ENCODE measurements around the gene PHF23.

Gene PHF23

GRCh38 chr17:7204828-7205461 lies 34.3 kb downstream of the PHF23 start:
- peaks cover 13% of the 10 kb centered on the region; the same call in 1 of the 2 replicates for H3K4me1 ChIP-seq (ENCODE audit: insufficient read depth, low read length)
- no peaks in the 10 kb centered on the region for H3K27me3 ChIP-seq (ENCODE audit: insufficient read depth, low read length)
- H3K9me3 ChIP-seq (ENCODE audit: insufficient read depth, low read depth, low read length) = no peaks in the 10 kb centered on the region
- H3K4me3 ChIP-seq (ENCODE audit: low read length) = peak overlapping the region; percentile 66
- peaks cover 35% of the 10 kb centered on the region for H3K36me3 ChIP-seq (ENCODE audit: insufficient read depth, low read depth, low read length)
- H3K9ac ChIP-seq (ENCODE audit: low read depth, low read length) = peak overlapping the region; percentile 32; the same call in 1 of the 2 replicates
- peak overlapping the region; percentile 66 for H3K27ac ChIP-seq (ENCODE audit: low read length)

- H3K4me1 ChIP-seq (ENCODE audit: insufficient read depth, low read length) = peaks cover 13% of the 10 kb centered on the region; the same call in 1 of the 2 replicates
- peak overlapping the region; percentile 66; the same call in 1 of the 2 replicates for H3K4me3 ChIP-seq (ENCODE audit: low read length)
- no peaks in the 10 kb centered on the region for H3K27me3 ChIP-seq (ENCODE audit: insufficient read depth, low read length)
- H3K9me3 ChIP-seq (ENCODE audit: insufficient read depth, low read depth, low read length) = no peaks in the 10 kb centered on the region
- peaks cover 38% of the 10 kb centered on the region for H3K36me3 ChIP-seq (ENCODE audit: insufficient read depth, low read depth, low read length)
- H3K9ac ChIP-seq (ENCODE audit: low read depth, low read length) = peak overlapping the region; percentile 32; the same call in 1 of the 2 replicates
- peak overlapping the region; percentile 66 for H3K27ac ChIP-seq (ENCODE audit: low read length)
These were observed 34.9 kb downstream of the PHF23 start for GRCh38 chr17:7204336-7204735.

- Histone ChIP-seq H3K36me3 (ENCODE audit: insufficient read depth, low read depth, low read length) (peaks cover 38% of the 10 kb centered on the region), H3K4me3 (ENCODE audit: low read length) (no peak overlapping the region), H3K9ac (ENCODE audit: low read depth, low read length) (no peak overlapping the region), H3K27ac (ENCODE audit: low read length) (no peak overlapping the region), H3K27me3 (ENCODE audit: insufficient read depth, low read length) (no peaks in the 10 kb centered on the region), H3K4me1 (ENCODE audit: insufficient read depth, low read length) (peaks cover 10% of the 10 kb centered on the region; the same call in 1 of the 2 replicates), H3K9me3 (ENCODE audit: insufficient read depth, low read depth, low read length) (no peaks in the 10 kb centered on the region)
These were observed 35.9 kb downstream of the PHF23 start for GRCh38 chr17:7203391-7203790.

DNA sequence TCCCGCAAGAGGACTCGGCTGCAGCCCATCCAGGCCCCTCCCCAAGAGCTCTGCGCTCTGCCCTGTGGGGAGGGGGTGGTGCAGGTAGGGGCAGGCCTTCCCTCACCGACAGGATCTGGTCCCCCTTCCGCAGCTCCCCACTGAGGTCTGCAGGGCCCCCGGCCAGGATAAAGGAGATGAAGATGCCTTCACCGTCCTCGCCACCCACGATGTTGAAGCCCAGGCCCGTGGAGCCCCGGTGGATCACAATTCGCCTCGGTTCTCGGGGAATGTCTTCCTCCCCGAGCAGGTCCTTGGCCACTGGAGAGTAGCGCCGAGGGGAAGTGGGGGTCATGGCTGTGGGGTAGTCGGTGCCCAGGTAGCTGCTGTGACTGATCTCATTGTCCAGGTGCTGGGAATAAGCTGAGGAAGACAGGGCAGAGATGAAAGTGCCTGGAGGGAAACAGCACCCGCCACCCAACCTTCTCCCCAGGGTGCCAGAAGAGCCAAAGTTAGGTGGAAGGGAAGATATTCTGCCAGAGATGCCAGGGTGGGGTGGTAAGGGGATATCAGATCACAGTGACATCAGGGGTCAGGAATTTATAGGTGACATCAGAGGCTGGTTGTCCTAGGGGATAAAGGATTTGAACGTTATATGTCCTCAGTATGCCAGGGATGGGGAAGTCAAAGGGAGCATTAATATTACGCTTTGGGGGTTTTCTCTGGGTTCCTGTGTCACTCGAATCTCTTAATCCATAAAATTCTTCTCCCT lies 42.4 kb downstream of the PHF23 start:
- Histone ChIP-seq H3K27ac (ENCODE audit: low read length) (no peak overlapping the region), H3K9ac (ENCODE audit: low read depth, low read length) (no peak overlapping the region), H3K4me1 (ENCODE audit: insufficient read depth, low read length) (no peaks in the 10 kb centered on the region), H3K4me3 (ENCODE audit: low read length) (no peak overlapping the region), H3K9me3 (ENCODE audit: insufficient read depth, low read depth, low read length) (no peaks in the 10 kb centered on the region), H3K27me3 (ENCODE audit: insufficient read depth, low read length) (no peaks in the 10 kb centered on the region), H3K36me3 (ENCODE audit: insufficient read depth, low read depth, low read length) (peaks cover 69% of the 10 kb centered on the region)

DNA sequence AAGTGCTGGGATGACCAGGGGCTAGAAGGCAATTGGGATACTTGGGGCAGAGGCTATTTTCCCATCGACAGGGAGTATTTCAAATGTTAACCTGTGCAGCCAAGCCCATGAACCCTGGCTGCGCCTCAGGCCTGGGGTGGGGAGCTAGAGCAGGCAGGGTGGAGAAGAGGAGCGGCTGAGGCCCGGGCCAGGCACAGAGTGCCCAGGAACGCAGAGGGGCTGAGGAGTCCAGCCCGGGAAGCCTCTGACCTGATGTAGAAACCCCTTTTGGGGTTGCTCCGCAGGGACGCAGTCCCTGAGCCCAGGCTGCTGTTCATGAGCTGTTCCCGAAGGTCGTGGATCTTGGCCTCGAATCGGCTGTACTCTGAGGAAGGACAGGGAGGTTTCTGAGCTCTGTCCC lies 43.3 kb downstream of the PHF23 start:
- no peaks in the 10 kb centered on the region for H3K4me1 ChIP-seq (ENCODE audit: insufficient read depth, low read length)
- no peak overlapping the region for H3K4me3 ChIP-seq (ENCODE audit: low read length)
- no peak overlapping the region for H3K9ac ChIP-seq (ENCODE audit: low read depth, low read length)
- no peak overlapping the region for H3K27ac ChIP-seq (ENCODE audit: low read length)
- peaks cover 66% of the 10 kb centered on the region for H3K36me3 ChIP-seq (ENCODE audit: insufficient read depth, low read depth, low read length)
- H3K27me3 ChIP-seq (ENCODE audit: insufficient read depth, low read length) = no peaks in the 10 kb centered on the region
- no peaks in the 10 kb centered on the region for H3K9me3 ChIP-seq (ENCODE audit: insufficient read depth, low read depth, low read length)

DNA sequence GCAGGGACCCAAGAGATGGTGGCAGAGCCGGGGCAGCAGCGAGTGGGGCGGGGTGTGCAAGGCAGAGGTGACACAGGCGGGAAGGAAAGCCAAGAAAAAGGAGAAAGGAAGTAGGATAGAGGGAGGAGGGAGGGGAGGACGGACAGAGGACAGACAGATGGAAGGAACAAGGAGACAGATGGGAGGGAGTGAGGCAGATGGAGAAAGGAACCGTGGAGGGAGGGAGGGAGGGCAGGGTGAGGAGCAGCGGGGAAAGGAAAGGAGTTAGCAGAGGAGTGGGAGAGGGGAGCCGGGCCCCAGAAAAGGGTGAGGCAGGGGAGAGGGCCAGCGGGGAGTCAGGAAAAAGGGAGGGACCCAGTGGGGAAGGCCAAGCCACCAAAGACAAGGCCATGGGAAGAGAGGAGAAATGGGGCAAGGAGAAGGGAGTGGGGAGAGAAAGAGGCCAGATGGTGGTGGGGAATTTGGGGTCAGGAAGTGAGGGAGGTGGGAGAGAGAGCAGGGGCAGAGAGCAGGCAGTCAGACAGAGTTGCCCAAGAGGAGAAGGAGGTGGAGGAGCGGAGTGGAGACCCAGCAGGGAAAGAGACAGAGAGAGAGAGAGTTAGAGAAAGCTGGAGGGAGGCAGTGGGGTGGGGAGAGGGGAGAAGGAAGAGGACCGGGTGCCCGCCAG lies 46.9 kb downstream of the PHF23 start:
- Histone ChIP-seq H3K9ac (ENCODE audit: low read depth, low read length) (no peak overlapping the region), H3K9me3 (ENCODE audit: insufficient read depth, low read depth, low read length) (no peaks in the 10 kb centered on the region), H3K4me1 (ENCODE audit: insufficient read depth, low read length) (no peaks in the 10 kb centered on the region), H3K27me3 (ENCODE audit: insufficient read depth, low read length) (no peaks in the 10 kb centered on the region), H3K36me3 (ENCODE audit: insufficient read depth, low read depth, low read length) (peaks cover 61% of the 10 kb centered on the region), H3K27ac (ENCODE audit: low read length) (no peak overlapping the region), H3K4me3 (ENCODE audit: low read length) (no peak overlapping the region)

- Histone ChIP-seq H3K9me3 (ENCODE audit: insufficient read depth, low read depth, low read length) (no peaks in the 10 kb centered on the region), H3K27me3 (ENCODE audit: insufficient read depth, low read length) (no peaks in the 10 kb centered on the region), H3K36me3 (ENCODE audit: insufficient read depth, low read depth, low read length) (peaks cover 54% of the 10 kb centered on the region), H3K9ac (ENCODE audit: low read depth, low read length) (no peak overlapping the region), H3K27ac (ENCODE audit: low read length) (no peak overlapping the region), H3K4me3 (ENCODE audit: low read length) (no peak overlapping the region), H3K4me1 (ENCODE audit: insufficient read depth, low read length) (no peaks in the 10 kb centered on the region)
These were observed 47.5 kb downstream of the PHF23 start for GRCh38 chr17:7191571-7192270.

- Histone ChIP-seq H3K27ac (ENCODE audit: low read length) (no peak overlapping the region), H3K4me1 (ENCODE audit: insufficient read depth, low read length) (no peaks in the 10 kb centered on the region)
These were observed 48.2 kb downstream of the PHF23 start for GRCh38 chr17:7191069-7191468.

GRCh38 chr17:7190276-7190917 lies 48.9 kb downstream of the PHF23 start:
- no peak overlapping the region for H3K9ac ChIP-seq (ENCODE audit: low read depth, low read length)
- H3K9me3 ChIP-seq (ENCODE audit: insufficient read depth, low read depth, low read length) = no peaks in the 10 kb centered on the region
- H3K27me3 ChIP-seq (ENCODE audit: insufficient read depth, low read length) = no peaks in the 10 kb centered on the region
- no peak overlapping the region for H3K27ac ChIP-seq (ENCODE audit: low read length)
- H3K4me1 ChIP-seq (ENCODE audit: insufficient read depth, low read length) = no peaks in the 10 kb centered on the region
- H3K36me3 ChIP-seq (ENCODE audit: insufficient read depth, low read depth, low read length) = peaks cover 41% of the 10 kb centered on the region
- no peak overlapping the region for H3K4me3 ChIP-seq (ENCODE audit: low read length)

More at GRCh38 chr17:7191069-7191468, 48.2 kb downstream of the PHF23 start:
- peaks cover 48% of the 10 kb centered on the region for H3K36me3 ChIP-seq (ENCODE audit: insufficient read depth, low read depth, low read length)
- no peak overlapping the region for H3K4me3 ChIP-seq (ENCODE audit: low read length)
- H3K9me3 ChIP-seq (ENCODE audit: insufficient read depth, low read depth, low read length) = no peaks in the 10 kb centered on the region
- H3K9ac ChIP-seq (ENCODE audit: low read depth, low read length) = no peak overlapping the region
- H3K27me3 ChIP-seq (ENCODE audit: insufficient read depth, low read length) = no peaks in the 10 kb centered on the region

DNA sequence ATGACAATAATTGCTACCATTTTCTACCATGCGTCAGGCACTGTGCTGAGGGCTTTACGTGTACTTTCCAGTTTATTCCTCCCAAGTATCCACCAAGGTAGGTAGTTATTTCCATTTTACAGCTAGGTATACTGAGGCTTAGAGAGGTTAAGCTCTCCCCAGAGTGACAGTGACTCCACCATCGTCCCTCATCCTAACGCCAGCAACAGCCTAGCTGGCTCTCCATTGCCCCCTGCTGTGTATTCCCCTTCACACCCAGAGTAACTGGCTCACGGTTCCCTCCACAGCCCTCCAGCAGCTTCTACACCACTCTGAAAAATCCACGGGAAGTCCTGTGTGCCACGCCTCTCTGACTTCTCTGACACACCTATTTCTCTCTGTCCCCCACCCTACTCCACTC lies 53.0 kb downstream of the PHF23 start:
- H3K4me1 ChIP-seq (ENCODE audit: insufficient read depth, low read length) = no peaks in the 10 kb centered on the region
- H3K27ac ChIP-seq (ENCODE audit: low read length) = no peak overlapping the region
- H3K4me3 ChIP-seq (ENCODE audit: low read length) = no peak overlapping the region
- no peak overlapping the region for H3K9ac ChIP-seq (ENCODE audit: low read depth, low read length)
- no peaks in the 10 kb centered on the region for H3K27me3 ChIP-seq (ENCODE audit: insufficient read depth, low read length)
- peaks cover 12% of the 10 kb centered on the region for H3K36me3 ChIP-seq (ENCODE audit: insufficient read depth, low read depth, low read length)
- no peaks in the 10 kb centered on the region for H3K9me3 ChIP-seq (ENCODE audit: insufficient read depth, low read depth, low read length)

All from iPS-20b (cell line).